ENCODE data around the gene LDLRAD2. TPM values are rescaled to one million over a fixed set of nuclear protein-coding genes. Genes with fewer than 3 reads are reported as not detected.

The LDLRAD2 gene
- total and polyA plus RNA-seq, 10 of the 15 experiments (the other 5 are each of a cell fraction or from before 2014, with no cell fraction given): 0.04 to 0.23 (median 0.11) TPM; not detected in 7

DNA sequence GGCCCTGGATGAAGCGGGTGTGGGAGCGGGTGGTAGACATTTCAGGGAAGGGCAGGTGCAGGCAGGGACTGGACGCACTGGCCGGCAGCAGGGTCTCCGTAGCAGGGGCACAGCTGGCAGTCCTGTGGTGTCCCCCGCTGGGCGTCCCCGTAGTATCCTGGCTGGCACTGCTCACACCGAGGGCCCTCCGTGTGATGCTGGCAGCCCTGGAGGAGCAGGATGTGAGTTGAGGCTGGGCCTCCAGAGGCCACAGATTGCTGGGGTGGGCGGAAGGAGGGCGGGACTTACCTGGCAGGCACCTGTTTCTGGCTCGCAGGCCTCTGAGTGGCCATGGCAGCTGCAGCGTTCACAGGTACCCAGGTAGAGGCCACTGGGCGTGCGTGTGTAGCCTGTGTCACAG lies 62.3 kb downstream of the LDLRAD2 start:
- no peak overlapping the region for H3K9ac ChIP-seq (ENCODE audit: control insufficient read depth, insufficient read depth, low read length)
- H4K20me1 ChIP-seq (ENCODE audit: control insufficient read depth, insufficient read depth): no peaks in the 10 kb centered on the region
- H3K36me3 ChIP-seq (ENCODE audit: control insufficient read depth in 2 of 2, insufficient read depth in 2 of 2, low read length in 1 of 2): no peaks in the 10 kb centered on the region
- peaks cover 2% of the 10 kb centered on the region; the same call in 1 of the 2 replicates for H3K4me1 ChIP-seq (ENCODE audit: control insufficient read depth, insufficient read depth, low read length)
- DNase-seq (ENCODE audit: low read depth, low spot score): no peak
- 63% methylated on average over 13 of the region's 16 CpGs for WGBS (ENCODE audit: insufficient coverage, insufficient replicate concordance, low lambda C conversion rate, missing lambda C conversion rate)
- no TSS peak for BruUV-seq (replicated peaks)
- H3K9me3 ChIP-seq (replicated peaks; ENCODE audit: control insufficient read depth, insufficient read depth, low read length): no peaks in the 10 kb centered on the region
- no peaks in the 10 kb centered on the region for H3K79me2 ChIP-seq (ENCODE audit: control insufficient read depth, insufficient read depth, low read length)
- ChIA-PET SMC1A (ENCODE audit: uncharacterized antibody, unreplicated experiment) (no interaction called here), RAD21 (ENCODE audit: unreplicated experiment) (no interaction called here), CTCF (no interaction called here), POLR2A (no interaction called here)
- H3K4me3 ChIP-seq: no peak overlapping the region
- H3K4me2 ChIP-seq (ENCODE audit: control insufficient read depth, insufficient read depth): no peak overlapping the region
- in situ Hi-C loops (cut with MboI) (no loop called here), intact Hi-C loops (cut with micrococcal nuclease; ENCODE audit: unreplicated experiment) (no loop called here)
- no peak for FAIRE-seq
- H2AFZ ChIP-seq (ENCODE audit: control insufficient read depth, low read depth, low read length): no peak overlapping the region
- no peak overlapping the region for H3K27ac ChIP-seq (ENCODE audit: control insufficient read depth, insufficient read depth)
- no peak for ATAC-seq
- H3K27me3 ChIP-seq (replicated peaks in 1 of 2; ENCODE audit: control insufficient read depth in 2 of 2, insufficient read depth in 2 of 2, low read length in 1 of 2): no peaks in the 10 kb centered on the region; a peak in 1 of 4 replicates
- TF ChIP-seq SUZ12 (IDR thresholded peaks at IDR 0.05; ENCODE audit: unreplicated experiment): no peak
- no peak for TF ChIP-seq CHD4 (IDR thresholded peaks at IDR 0.05)
- TF ChIP-seq CEBPB (IDR thresholded peaks at IDR 0.05; ENCODE audit: borderline replicate concordance in 1 of 2, low read depth in 2 of 2, low read length in 2 of 2): no peak
- TF ChIP-seq, protein P1, sequence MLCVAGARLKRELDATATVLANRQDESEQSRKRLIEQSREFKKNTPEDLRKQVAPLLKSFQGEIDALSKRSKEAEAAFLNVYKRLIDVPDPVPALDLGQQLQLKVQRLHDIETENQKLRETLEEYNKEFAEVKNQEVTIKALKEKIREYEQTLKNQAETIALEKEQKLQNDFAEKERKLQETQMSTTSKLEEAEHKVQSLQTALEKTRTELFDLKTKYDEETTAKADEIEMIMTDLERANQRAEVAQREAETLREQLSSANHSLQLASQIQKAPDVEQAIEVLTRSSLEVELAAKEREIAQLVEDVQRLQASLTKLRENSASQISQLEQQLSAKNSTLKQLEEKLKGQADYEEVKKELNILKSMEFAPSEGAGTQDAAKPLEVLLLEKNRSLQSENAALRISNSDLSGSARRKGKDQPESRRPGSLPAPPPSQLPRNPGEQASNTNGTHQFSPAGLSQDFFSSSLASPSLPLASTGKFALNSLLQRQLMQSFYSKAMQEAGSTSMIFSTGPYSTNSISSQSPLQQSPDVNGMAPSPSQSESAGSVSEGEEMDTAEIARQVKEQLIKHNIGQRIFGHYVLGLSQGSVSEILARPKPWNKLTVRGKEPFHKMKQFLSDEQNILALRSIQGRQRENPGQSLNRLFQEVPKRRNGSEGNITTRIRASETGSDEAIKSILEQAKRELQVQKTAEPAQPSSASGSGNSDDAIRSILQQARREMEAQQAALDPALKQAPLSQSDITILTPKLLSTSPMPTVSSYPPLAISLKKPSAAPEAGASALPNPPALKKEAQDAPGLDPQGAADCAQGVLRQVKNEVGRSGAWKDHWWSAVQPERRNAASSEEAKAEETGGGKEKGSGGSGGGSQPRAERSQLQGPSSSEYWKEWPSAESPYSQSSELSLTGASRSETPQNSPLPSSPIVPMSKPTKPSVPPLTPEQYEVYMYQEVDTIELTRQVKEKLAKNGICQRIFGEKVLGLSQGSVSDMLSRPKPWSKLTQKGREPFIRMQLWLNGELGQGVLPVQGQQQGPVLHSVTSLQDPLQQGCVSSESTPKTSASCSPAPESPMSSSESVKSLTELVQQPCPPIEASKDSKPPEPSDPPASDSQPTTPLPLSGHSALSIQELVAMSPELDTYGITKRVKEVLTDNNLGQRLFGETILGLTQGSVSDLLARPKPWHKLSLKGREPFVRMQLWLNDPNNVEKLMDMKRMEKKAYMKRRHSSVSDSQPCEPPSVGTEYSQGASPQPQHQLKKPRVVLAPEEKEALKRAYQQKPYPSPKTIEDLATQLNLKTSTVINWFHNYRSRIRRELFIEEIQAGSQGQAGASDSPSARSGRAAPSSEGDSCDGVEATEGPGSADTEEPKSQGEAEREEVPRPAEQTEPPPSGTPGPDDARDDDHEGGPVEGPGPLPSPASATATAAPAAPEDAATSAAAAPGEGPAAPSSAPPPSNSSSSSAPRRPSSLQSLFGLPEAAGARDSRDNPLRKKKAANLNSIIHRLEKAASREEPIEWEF (IDR thresholded peaks at IDR 0.05; ENCODE audit: insufficient replicate concordance, low read depth, low read length): no peak
- TF ChIP-seq BCL11A (IDR thresholded peaks at IDR 0.05; ENCODE audit: low read depth, low read length): no peak
- no peak for TF ChIP-seq NBN (IDR thresholded peaks at IDR 0.05)
- no peak for TF ChIP-seq SREBF1 (IDR thresholded peaks at IDR 0.05; ENCODE audit: low read length)
- TF ChIP-seq CHD2 (IDR thresholded peaks at IDR 0.05; ENCODE audit: borderline replicate concordance, low read depth, low read length): no peak
- no peak for TF ChIP-seq MXI1 (IDR thresholded peaks at IDR 0.05; ENCODE audit: low read depth, low read length)
- TF ChIP-seq, protein P2, sequence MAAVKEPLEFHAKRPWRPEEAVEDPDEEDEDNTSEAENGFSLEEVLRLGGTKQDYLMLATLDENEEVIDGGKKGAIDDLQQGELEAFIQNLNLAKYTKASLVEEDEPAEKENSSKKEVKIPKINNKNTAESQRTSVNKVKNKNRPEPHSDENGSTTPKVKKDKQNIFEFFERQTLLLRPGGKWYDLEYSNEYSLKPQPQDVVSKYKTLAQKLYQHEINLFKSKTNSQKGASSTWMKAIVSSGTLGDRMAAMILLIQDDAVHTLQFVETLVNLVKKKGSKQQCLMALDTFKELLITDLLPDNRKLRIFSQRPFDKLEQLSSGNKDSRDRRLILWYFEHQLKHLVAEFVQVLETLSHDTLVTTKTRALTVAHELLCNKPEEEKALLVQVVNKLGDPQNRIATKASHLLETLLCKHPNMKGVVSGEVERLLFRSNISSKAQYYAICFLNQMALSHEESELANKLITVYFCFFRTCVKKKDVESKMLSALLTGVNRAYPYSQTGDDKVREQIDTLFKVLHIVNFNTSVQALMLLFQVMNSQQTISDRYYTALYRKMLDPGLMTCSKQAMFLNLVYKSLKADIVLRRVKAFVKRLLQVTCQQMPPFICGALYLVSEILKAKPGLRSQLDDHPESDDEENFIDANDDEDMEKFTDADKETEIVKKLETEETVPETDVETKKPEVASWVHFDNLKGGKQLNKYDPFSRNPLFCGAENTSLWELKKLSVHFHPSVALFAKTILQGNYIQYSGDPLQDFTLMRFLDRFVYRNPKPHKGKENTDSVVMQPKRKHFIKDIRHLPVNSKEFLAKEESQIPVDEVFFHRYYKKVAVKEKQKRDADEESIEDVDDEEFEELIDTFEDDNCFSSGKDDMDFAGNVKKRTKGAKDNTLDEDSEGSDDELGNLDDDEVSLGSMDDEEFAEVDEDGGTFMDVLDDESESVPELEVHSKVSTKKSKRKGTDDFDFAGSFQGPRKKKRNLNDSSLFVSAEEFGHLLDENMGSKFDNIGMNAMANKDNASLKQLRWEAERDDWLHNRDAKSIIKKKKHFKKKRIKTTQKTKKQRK (IDR thresholded peaks at IDR 0.05; ENCODE audit: low read depth, low read length): no peak
- TF ChIP-seq, protein P3, sequence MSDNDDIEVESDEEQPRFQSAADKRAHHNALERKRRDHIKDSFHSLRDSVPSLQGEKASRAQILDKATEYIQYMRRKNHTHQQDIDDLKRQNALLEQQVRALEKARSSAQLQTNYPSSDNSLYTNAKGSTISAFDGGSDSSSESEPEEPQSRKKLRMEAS (IDR thresholded peaks at IDR 0.05; ENCODE audit: low read depth, low read length): no peak
- TF ChIP-seq SUPT20H (IDR thresholded peaks at IDR 0.05; ENCODE audit: borderline replicate concordance, control insufficient read depth, low read depth, low read length): no peak
- no peak for TF ChIP-seq SREBF2 (IDR thresholded peaks at IDR 0.05; ENCODE audit: low read length)
- no peak for TF ChIP-seq TAF1 (IDR thresholded peaks at IDR 0.05; ENCODE audit: borderline replicate concordance, low read depth, low read length)
- TF ChIP-seq TARDBP (IDR thresholded peaks at IDR 0.05; ENCODE audit: borderline replicate concordance): no peak
- no peak for TF ChIP-seq ZBED1 (IDR thresholded peaks at IDR 0.05; ENCODE audit: borderline replicate concordance)

Data from GM12878 (cell line).